ENCODE measurements around the gene ASIC2.

Gene ASIC2

GRCh38 chr17:33007186-33007585 is 285.9 kb downstream of the ASIC2 start:
- TF ChIP-seq EZH2 (IDR thresholded peaks at IDR 0.05; ENCODE audit: borderline replicate concordance, low read length): no peak
- TF ChIP-seq CTCF (IDR thresholded peaks at IDR 0.05; ENCODE audit: low read length): no peak
- no peaks in the 10 kb centered on the region for H3K9me3 ChIP-seq (ENCODE audit: low read length)
- H3K4me3 ChIP-seq (ENCODE audit: low read depth, low read length, poor library complexity, severe bottlenecking): no peak overlapping the region
- no peaks in the 10 kb centered on the region for H3K36me3 ChIP-seq (ENCODE audit: insufficient read depth, low read length)
- H3K4me2 ChIP-seq (ENCODE audit: low read length): no peak overlapping the region
- H3K4me1 ChIP-seq (ENCODE audit: insufficient read depth, low read length, severe bottlenecking): no peaks in the 10 kb centered on the region
- no peak overlapping the region for H3K9ac ChIP-seq (ENCODE audit: low read length)
- H3K9me2 ChIP-seq (ENCODE audit: low read depth, low read length): no peaks in the 10 kb centered on the region
- no peak overlapping the region for H2AFZ ChIP-seq (ENCODE audit: low read length)
- H3F3A ChIP-seq (ENCODE audit: insufficient read depth, low read length): no peaks in the 10 kb centered on the region
- H3K79me2 ChIP-seq (ENCODE audit: insufficient read depth, low read length): no peaks in the 10 kb centered on the region
- no peak overlapping the region for H3K27ac ChIP-seq (ENCODE audit: low read depth, low read length, poor library complexity, severe bottlenecking)
- no peaks in the 10 kb centered on the region for H4K20me1 ChIP-seq (ENCODE audit: insufficient read depth, low read length)
- no peaks in the 10 kb centered on the region for H3K27me3 ChIP-seq (ENCODE audit: insufficient read depth, low read length)

GRCh38 chr17:33002246-33002645 is 290.8 kb downstream of the ASIC2 start:
- Histone ChIP-seq H3K27me3 (ENCODE audit: insufficient read depth, low read length) (no peaks in the 10 kb centered on the region), H4K20me1 (ENCODE audit: insufficient read depth, low read length) (no peaks in the 10 kb centered on the region), H3K27ac (ENCODE audit: low read depth, low read length, poor library complexity, severe bottlenecking) (no peak overlapping the region), H3K4me3 (ENCODE audit: low read depth, low read length, poor library complexity, severe bottlenecking) (no peak overlapping the region), H3K36me3 (ENCODE audit: insufficient read depth, low read length) (no peaks in the 10 kb centered on the region), H3K9me2 (ENCODE audit: low read depth, low read length) (no peaks in the 10 kb centered on the region), H3F3A (ENCODE audit: insufficient read depth, low read length) (no peaks in the 10 kb centered on the region), H3K79me2 (ENCODE audit: insufficient read depth, low read length) (no peaks in the 10 kb centered on the region), H2AFZ (ENCODE audit: low read length) (no peak overlapping the region), H3K4me2 (ENCODE audit: low read length) (no peak overlapping the region), H3K9me3 (ENCODE audit: low read length) (no peaks in the 10 kb centered on the region), H3K9ac (ENCODE audit: low read length) (no peak overlapping the region), H3K4me1 (ENCODE audit: insufficient read depth, low read length, severe bottlenecking) (no peaks in the 10 kb centered on the region)
- no peak for TF ChIP-seq EZH2 (IDR thresholded peaks at IDR 0.05; ENCODE audit: borderline replicate concordance, low read length)
- no peak for TF ChIP-seq CTCF (IDR thresholded peaks at IDR 0.05; ENCODE audit: low read length)

GRCh38 chr17:32998887-32999228 is 294.2 kb downstream of the ASIC2 start:
- Histone ChIP-seq H3K27ac (ENCODE audit: low read depth, low read length, poor library complexity, severe bottlenecking) (no peak overlapping the region), H3K79me2 (ENCODE audit: insufficient read depth, low read length) (no peaks in the 10 kb centered on the region), H3K4me3 (ENCODE audit: low read depth, low read length, poor library complexity, severe bottlenecking) (no peak overlapping the region), H3K4me1 (ENCODE audit: insufficient read depth, low read length, severe bottlenecking) (no peaks in the 10 kb centered on the region), H3K36me3 (ENCODE audit: insufficient read depth, low read length) (no peaks in the 10 kb centered on the region), H3K9ac (ENCODE audit: low read length) (no peak overlapping the region), H3K9me2 (ENCODE audit: low read depth, low read length) (no peaks in the 10 kb centered on the region), H2AFZ (ENCODE audit: low read length) (no peak overlapping the region), H3F3A (ENCODE audit: insufficient read depth, low read length) (no peaks in the 10 kb centered on the region), H3K4me2 (ENCODE audit: low read length) (no peak overlapping the region), H3K9me3 (ENCODE audit: low read length) (no peaks in the 10 kb centered on the region), H3K27me3 (ENCODE audit: insufficient read depth, low read length) (no peaks in the 10 kb centered on the region), H4K20me1 (ENCODE audit: insufficient read depth, low read length) (no peaks in the 10 kb centered on the region)
- TF ChIP-seq EZH2 (IDR thresholded peaks at IDR 0.05; ENCODE audit: borderline replicate concordance, low read length) (no peak), CTCF (IDR thresholded peaks at IDR 0.05; ENCODE audit: low read length) (no peak)

All from OCI-LY1 (cell line).